ENCODE measurements around the gene NEMP2. TPM values are rescaled to one million over a fixed set of nuclear protein-coding genes. Genes with fewer than 3 reads are reported as not detected.

The NEMP2 gene
- total and polyA plus RNA-seq, 2 of the 8 experiments (the other 6 are each of a cell fraction or from before 2014, with no cell fraction given): 3.1 to 5.3 TPM

- DNase-seq (ENCODE audit: low read depth in 1 of 2, low spot score in 2 of 2): no peak
- Histone ChIP-seq H3K18ac (ENCODE audit: extremely low read depth, low read length) (no peak overlapping the region), H3K4me3 (ENCODE audit: extremely low read depth in 1 of 4, insufficient read depth in 2 of 4, low read depth in 3 of 4, low read length in 4 of 4) (no peak overlapping the region), H2BK5ac (ENCODE audit: low read depth, low read length) (no peak overlapping the region), H2BK20ac (ENCODE audit: low read length) (no peak overlapping the region), H3K4ac (replicated peaks; ENCODE audit: insufficient read length, low read depth, low read length) (no peak overlapping the region), H3K79me1 (ENCODE audit: low read depth, low read length) (no peaks in the 10 kb centered on the region), H3K27me3 (replicated peaks in 1 of 4; ENCODE audit: control insufficient read depth in 3 of 4, extremely low read depth in 1 of 4, insufficient read depth in 3 of 4, low read length in 3 of 4) (no peaks in the 10 kb centered on the region), H3K23ac (ENCODE audit: insufficient read length) (no peak overlapping the region), H3K23me2 (ENCODE audit: low read depth, low read length) (no peaks in the 10 kb centered on the region), H3K36me3 (ENCODE audit: control insufficient read depth in 2 of 4, insufficient read depth in 4 of 4, low read length in 3 of 4) (no peaks in the 10 kb centered on the region; a peak in 2 of 8 replicates), H4K91ac (replicated peaks; ENCODE audit: insufficient read length, low read length) (no peak overlapping the region), H4K8ac (ENCODE audit: extremely low read depth, insufficient read depth, low read length) (no peak overlapping the region), H3K56ac (replicated peaks; ENCODE audit: insufficient read length, low read depth, low read length) (no peak overlapping the region), H4K20me1 (replicated peaks in 1 of 2; ENCODE audit: control insufficient read depth in 1 of 2, insufficient read depth in 2 of 2, low read length in 2 of 2) (no peaks in the 10 kb centered on the region), H3K4me1 (replicated peaks in 1 of 4; ENCODE audit: control insufficient read depth in 3 of 4, insufficient read depth in 4 of 4, low read length in 3 of 4) (no peaks in the 10 kb centered on the region), H3K9ac (replicated peaks in 1 of 4; ENCODE audit: extremely low read depth in 1 of 4, low read depth in 3 of 4, low read length in 3 of 4) (no peak overlapping the region), H2BK15ac (ENCODE audit: low read length) (no peak overlapping the region), H2BK120ac (replicated peaks; ENCODE audit: low read depth, low read length) (no peak overlapping the region), H3K27ac (ENCODE audit: low read depth, low read length) (no peak overlapping the region), H3K79me2 (ENCODE audit: control insufficient read depth in 1 of 2, insufficient read depth in 2 of 2, low read length in 2 of 2) (no peaks in the 10 kb centered on the region), H2AFZ (ENCODE audit: low read length) (no peak overlapping the region), H3K14ac (ENCODE audit: insufficient read length) (no peak overlapping the region), H3K4me2 (ENCODE audit: insufficient read depth in 1 of 2, low read depth in 2 of 2, low read length in 2 of 2) (no peak overlapping the region), H2BK12ac (ENCODE audit: low read depth, low read length) (no peak overlapping the region), H3K9me3 (ENCODE audit: insufficient read depth in 2 of 2, low read depth in 1 of 2, low read length in 1 of 2) (no peaks in the 10 kb centered on the region), H4K5ac (ENCODE audit: insufficient read length, low read depth, low read length) (no peak overlapping the region), H2AK5ac (ENCODE audit: low read depth, low read length) (no peak overlapping the region)
- FAIRE-seq: no peak
- CTCF ChIA-PET (ENCODE audit: partially characterized antibody): interaction anchor here (0.9 kb wide), 1 partner anchor 10 kb away, joined by 3 read pairs; no protein-coding TSS in a partner anchor
- POLR2A ChIA-PET (ENCODE audit: partially characterized antibody): no interaction called here
- TF ChIP-seq CBX8 (IDR thresholded peaks at IDR 0.05; ENCODE audit: borderline replicate concordance, low read depth, low read length): no peak
- no peak for TF ChIP-seq SP2 (IDR thresholded peaks at IDR 0.05; ENCODE audit: low read length)
- TF ChIP-seq HDAC2 (IDR thresholded peaks at IDR 0.05; ENCODE audit: borderline replicate concordance in 1 of 2, low read depth in 2 of 2, low read length in 2 of 2): no peak
- no peak for TF ChIP-seq KDM5A (IDR thresholded peaks at IDR 0.05; ENCODE audit: low read length)
- no peak for TF ChIP-seq FOSL1 (IDR thresholded peaks at IDR 0.05; ENCODE audit: insufficient read depth, low read depth, low read length)
- no peak for TF ChIP-seq CEBPB (IDR thresholded peaks at IDR 0.05; ENCODE audit: low read depth, low read length)
- 97% methylated on average over 4 of the region's 4 CpGs; no CpG with 5 or more reads in 1 of the 2 experiments for WGBS, 2 experiments (ENCODE audit: extremely low coverage in 1 of 2, insufficient coverage in 1 of 2, insufficient read length in 1 of 2, insufficient replicate concordance in 2 of 2, low coverage in 1 of 2, low lambda C conversion rate in 2 of 2, missing lambda C conversion rate in 1 of 2)
Observed at GRCh38 chr2:190507135-190507534, 27.4 kb downstream of the NEMP2 start.

All from H1 (cell line).